CD4-positive, alpha-beta T cell (primary cell): ENCODE measurements around the gene PSMD3. TPM values are rescaled to one million over a fixed set of nuclear protein-coding genes. Genes with fewer than 3 reads are reported as not detected.

Source experiments
- ATAC-seq: fragments of 200-7000 bp; cut with Tn5 transposase; one replicate; pipeline ENCODE4 v1.10.0; 2022; ENCODE audit warnings: mild to moderate bottlenecking; ENCODE audit not compliant: poor library complexity
- CTCF ChIA-PET: fragments of 350-600 bp; sonication (Branson Sonifier 250); formaldehyde crosslinking; loops from one replicate; lab custom pipeline; 2021; ENCODE audit warnings: antibody characterized with exemption, inconsistent platforms; lab: Charles Lee
- POLR2A ChIA-PET: fragments of 350-600 bp; sonication (Branson Sonifier 250); formaldehyde crosslinking; loops from one replicate; lab custom pipeline; 2021; ENCODE audit warnings: antibody characterized with exemption, inconsistent platforms; lab: Charles Lee
- DNase-seq, 14 experiments: peaks; one replicate each; pipeline ENCODE4 v3.0.0-alpha.2; 2013 to 2020; ENCODE audit warnings: mixed read lengths in 2 of 14
- H3K27ac ChIP-seq, 2 donors: one replicate each; pipeline versions ENCODE4 v1.5.1 to v1.7.0; 2013; ENCODE audit warnings: low read length in 2 of 2, low read depth in 1 of 2, mild to moderate bottlenecking in 1 of 2
- H3K27me3 ChIP-seq, 2 experiments: 1 replicate in 1 of 2; 2 replicates in 1 of 2; pipeline versions ENCODE4 v1.6.1 to v1.7.0; 2013; ENCODE audit warnings: low read length in 2 of 2, control low read depth in 1 of 2, mild to moderate bottlenecking in 1 of 2, moderate library complexity in 1 of 2; ENCODE audit not compliant: insufficient read depth in 2 of 2, control insufficient read depth in 1 of 2
- H3K36me3 ChIP-seq: one replicate; pipeline ENCODE4 v1.6.1; 2013; ENCODE audit warnings: low read length, control low read depth; ENCODE audit not compliant: insufficient read depth
- H3K4me1 ChIP-seq: one replicate; pipeline ENCODE4 v1.6.1; 2013; ENCODE audit warnings: low read length, control low read depth; ENCODE audit not compliant: insufficient read depth
- H3K4me3 ChIP-seq: one replicate; pipeline ENCODE4 v1.5.1; 2013; ENCODE audit warnings: mild to moderate bottlenecking, low read length, moderate library complexity
- H3K9me3 ChIP-seq, 2 experiments: 1 replicate in 1 of 2; 2 replicates in 1 of 2; pipeline versions ENCODE4 v1.6.1 to v1.7.0; 2013; ENCODE audit warnings: low read length in 2 of 2, mild to moderate bottlenecking in 2 of 2, control low read depth in 1 of 2, moderate library complexity in 1 of 2; ENCODE audit not compliant: control insufficient read depth in 1 of 2, insufficient read depth in 1 of 2
- H3K27ac Mint-ChIP-seq: one replicate; pipeline ENCODE4 v1.8.0; 2020; ENCODE audit warnings: mixed read lengths
- H3K27me3 Mint-ChIP-seq: one replicate; pipeline ENCODE4 v1.8.0; 2021; ENCODE audit warnings: mixed read lengths
- H3K36me3 Mint-ChIP-seq: one replicate; pipeline ENCODE4 v1.8.0; 2021; ENCODE audit warnings: low read depth, mixed read lengths
- H3K4me1 Mint-ChIP-seq: one replicate; pipeline ENCODE4 v1.8.0; 2021; ENCODE audit warnings: low read depth, mixed read lengths
- H3K4me3 Mint-ChIP-seq: one replicate; pipeline ENCODE4 v1.8.0; 2020; ENCODE audit warnings: mild to moderate bottlenecking, mixed read lengths
- H3K9me3 Mint-ChIP-seq: one replicate; pipeline ENCODE4 v1.8.0; 2020; ENCODE audit warnings: mixed read lengths
- intact Hi-C, 2 experiments: fragments of 100-400 bp; cut with DNase I in 1 of 2; cut with micrococcal nuclease in 1 of 2; formaldehyde crosslinking; loops; one replicate each; pipeline versions ENCODE4 v1.15.1 to v1.9.0; 2023 to 2025; cut with DNase I, micrococcal nuclease
- total RNA-seq, 174 experiments: library from RNA in 2 of 174; stranded (reverse) in 2 of 174; gene quantifications; one replicate each; pipeline ENCODE4 v1.2.3 and lab custom pipeline; 2021 to 2026
- TF ChIP-seq, protein P1 (sequence below): fragments of 200-600 bp; IDR thresholded peaks from one replicate; pipeline ENCODE4 v1.8.0; 2022; ENCODE audit warnings: antibody characterized with exemption, mild to moderate bottlenecking

Gene PSMD3
- total RNA-seq, 2 experiments from 2014 or later, result 66.7 to 71.9 TPM

DNA sequence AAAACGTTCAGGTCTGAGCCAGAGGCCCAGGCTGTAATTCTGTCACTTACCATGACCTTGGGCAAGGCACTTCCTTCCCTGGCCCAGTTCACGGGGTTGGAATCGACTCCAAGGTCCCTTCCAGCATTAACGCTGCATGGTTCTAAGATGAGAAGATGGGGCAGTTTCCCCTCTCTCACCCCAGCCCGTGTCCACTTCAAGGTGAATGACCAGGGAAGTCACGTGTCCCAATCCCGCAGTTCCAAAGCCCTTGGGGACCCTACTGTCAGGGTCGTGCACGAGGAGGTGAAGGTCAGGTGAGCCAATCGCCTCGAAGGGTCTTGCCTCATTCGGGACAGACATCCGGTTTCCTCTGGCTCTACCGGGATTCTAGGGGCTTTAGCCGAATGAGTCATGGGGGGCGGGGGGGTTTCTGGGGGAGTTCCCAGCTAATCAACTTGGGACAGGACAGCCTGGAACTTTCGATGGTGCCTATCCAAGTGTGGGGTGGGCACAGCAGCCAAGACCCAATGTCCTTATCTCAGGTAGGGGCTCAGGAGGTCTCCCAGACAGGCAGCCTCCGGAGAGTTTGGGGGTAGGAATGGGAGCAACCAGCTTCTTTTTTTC, 33.9 kb downstream of the PSMD3 start:
- peaks cover 13% of the 10 kb centered on the region for H3K4me1 ChIP-seq
- no peaks in the 10 kb centered on the region for H3K9me3 ChIP-seq
- H3K36me3 ChIP-seq, result peaks cover 9% of the 10 kb centered on the region
- DNase-seq (no peak), ATAC-seq (no peak)
- Mint-ChIP-seq H3K9me3 (no peaks in the 10 kb centered on the region), H3K4me1 (peaks cover 14% of the 10 kb centered on the region), H3K27me3 (no peaks in the 10 kb centered on the region), H3K36me3 (peaks cover 7% of the 10 kb centered on the region), H3K4me3 (no peak overlapping the region), H3K27ac (no peak overlapping the region)
- no peaks in the 10 kb centered on the region for H3K27me3 ChIP-seq
- H3K27ac ChIP-seq, result no peak overlapping the region
- CTCF ChIA-PET, result interaction anchor here (1.0 kb wide), 1 partner anchor 99 kb away, joined by 6 read pairs; no protein-coding TSS in a partner anchor
- H3K4me3 ChIP-seq, result no peak overlapping the region
- intact Hi-C loops, result loop anchor here in 1 of 2 experiments (2.0 to 5.0 kb wide), 2 partner anchors 276 to 343 kb away; no protein-coding TSS in a partner anchor
- POLR2A ChIA-PET, result interaction anchor here (0.8 kb wide), 1 partner anchor 11 kb away, joined by 3 read pairs; no protein-coding TSS in a partner anchor
- TF ChIP-seq, protein P1, sequence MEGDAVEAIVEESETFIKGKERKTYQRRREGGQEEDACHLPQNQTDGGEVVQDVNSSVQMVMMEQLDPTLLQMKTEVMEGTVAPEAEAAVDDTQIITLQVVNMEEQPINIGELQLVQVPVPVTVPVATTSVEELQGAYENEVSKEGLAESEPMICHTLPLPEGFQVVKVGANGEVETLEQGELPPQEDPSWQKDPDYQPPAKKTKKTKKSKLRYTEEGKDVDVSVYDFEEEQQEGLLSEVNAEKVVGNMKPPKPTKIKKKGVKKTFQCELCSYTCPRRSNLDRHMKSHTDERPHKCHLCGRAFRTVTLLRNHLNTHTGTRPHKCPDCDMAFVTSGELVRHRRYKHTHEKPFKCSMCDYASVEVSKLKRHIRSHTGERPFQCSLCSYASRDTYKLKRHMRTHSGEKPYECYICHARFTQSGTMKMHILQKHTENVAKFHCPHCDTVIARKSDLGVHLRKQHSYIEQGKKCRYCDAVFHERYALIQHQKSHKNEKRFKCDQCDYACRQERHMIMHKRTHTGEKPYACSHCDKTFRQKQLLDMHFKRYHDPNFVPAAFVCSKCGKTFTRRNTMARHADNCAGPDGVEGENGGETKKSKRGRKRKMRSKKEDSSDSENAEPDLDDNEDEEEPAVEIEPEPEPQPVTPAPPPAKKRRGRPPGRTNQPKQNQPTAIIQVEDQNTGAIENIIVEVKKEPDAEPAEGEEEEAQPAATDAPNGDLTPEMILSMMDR, result no peak

DNA sequence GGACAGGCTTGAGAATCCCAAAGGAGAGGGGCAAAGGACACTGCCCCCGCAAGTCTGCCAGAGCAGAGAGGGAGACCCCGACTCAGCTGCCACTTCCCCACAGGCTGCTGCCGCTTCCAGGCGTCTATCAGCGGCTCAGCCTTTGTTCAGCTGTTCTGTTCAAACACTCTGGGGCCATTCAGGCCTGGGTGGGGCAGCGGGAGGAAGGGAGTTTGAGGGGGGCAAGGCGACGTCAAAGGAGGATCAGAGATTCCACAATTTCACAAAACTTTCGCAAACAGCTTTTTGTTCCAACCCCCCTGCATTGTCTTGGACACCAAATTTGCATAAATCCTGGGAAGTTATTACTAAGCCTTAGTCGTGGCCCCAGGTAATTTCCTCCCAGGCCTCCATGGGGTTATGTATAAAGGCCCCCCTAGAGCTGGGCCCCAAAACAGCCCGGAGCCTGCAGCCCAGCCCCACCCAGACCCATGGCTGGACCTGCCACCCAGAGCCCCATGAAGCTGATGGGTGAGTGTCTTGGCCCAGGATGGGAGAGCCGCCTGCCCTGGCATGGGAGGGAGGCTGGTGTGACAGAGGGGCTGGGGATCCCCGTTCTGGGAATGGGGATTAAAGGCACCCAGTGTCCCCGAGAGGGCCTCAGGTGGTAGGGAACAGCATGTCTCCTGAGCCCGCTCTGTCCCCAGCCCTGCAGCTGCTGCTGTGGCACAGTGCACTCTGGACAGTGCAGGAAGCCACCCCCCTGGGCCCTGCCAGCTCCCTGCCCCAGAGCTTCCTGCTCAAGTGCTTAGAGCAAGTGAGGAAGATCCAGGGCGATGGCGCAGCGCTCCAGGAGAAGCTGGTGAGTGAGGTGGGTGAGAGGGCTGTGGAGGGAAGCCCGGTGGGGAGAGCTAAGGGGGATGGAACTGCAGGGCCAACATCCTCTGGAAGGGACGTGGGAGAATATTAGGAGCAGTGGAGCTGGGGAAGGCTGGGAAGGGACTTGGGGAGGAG, 34.7 kb downstream of the PSMD3 start, which contains the start of gene CSF3:
CSF3 (plus strand) TSS at position 436 of the 993 bp plus-strand sequence; CDS start at position 471, 35 bp downstream.
- intact Hi-C loops, result loop anchor here in 1 of 2 experiments (2.0 kb wide), 1 partner anchor 276 kb away; no protein-coding TSS in a partner anchor
- peaks cover 7% of the 10 kb centered on the region for H3K36me3 Mint-ChIP-seq

More for the DNA sequence above, 34.7 kb downstream of the PSMD3 start, which contains the start of gene CSF3:
- TF ChIP-seq, protein P1, result no peak
- H3K27ac ChIP-seq, result no peak within 1 kb of the TSS
- POLR2A ChIA-PET, result interaction anchor here (0.6 to 0.8 kb wide), 2 partner anchors 11 to 285 kb away, joined by 3 read pairs; no protein-coding TSS in a partner anchor
- Mint-ChIP-seq H3K27me3 (no peaks in the 10 kb centered on the region), H3K27ac (no peak within 1 kb of the TSS), H3K4me3 (no peak within 1 kb of the TSS), H3K9me3 (no peaks in the 10 kb centered on the region), H3K4me1 (peaks cover 9% of the 10 kb centered on the region)
- H3K27me3 ChIP-seq, result no peaks in the 10 kb centered on the region
- H3K4me3 ChIP-seq, result no peak within 1 kb of the TSS
- peaks cover 8% of the 10 kb centered on the region for H3K4me1 ChIP-seq
- CTCF ChIA-PET, result interaction anchor here (1.0 kb wide), 1 partner anchor 98 kb away, joined by 6 read pairs; no protein-coding TSS in a partner anchor
- no peaks in the 10 kb centered on the region for H3K9me3 ChIP-seq
- no peak for ATAC-seq
- peaks cover 17% of the 10 kb centered on the region for H3K36me3 ChIP-seq
- no peak for DNase-seq
